Kidney glomerular epithelial cell (primary cell): ENCODE data around the gene FBXL16.

Experiments
- DNase-seq: peaks from one replicate; lab custom pipeline; 2025; lab: John Stamatoyannopoulos, UW

FBXL16 gene

DNA sequence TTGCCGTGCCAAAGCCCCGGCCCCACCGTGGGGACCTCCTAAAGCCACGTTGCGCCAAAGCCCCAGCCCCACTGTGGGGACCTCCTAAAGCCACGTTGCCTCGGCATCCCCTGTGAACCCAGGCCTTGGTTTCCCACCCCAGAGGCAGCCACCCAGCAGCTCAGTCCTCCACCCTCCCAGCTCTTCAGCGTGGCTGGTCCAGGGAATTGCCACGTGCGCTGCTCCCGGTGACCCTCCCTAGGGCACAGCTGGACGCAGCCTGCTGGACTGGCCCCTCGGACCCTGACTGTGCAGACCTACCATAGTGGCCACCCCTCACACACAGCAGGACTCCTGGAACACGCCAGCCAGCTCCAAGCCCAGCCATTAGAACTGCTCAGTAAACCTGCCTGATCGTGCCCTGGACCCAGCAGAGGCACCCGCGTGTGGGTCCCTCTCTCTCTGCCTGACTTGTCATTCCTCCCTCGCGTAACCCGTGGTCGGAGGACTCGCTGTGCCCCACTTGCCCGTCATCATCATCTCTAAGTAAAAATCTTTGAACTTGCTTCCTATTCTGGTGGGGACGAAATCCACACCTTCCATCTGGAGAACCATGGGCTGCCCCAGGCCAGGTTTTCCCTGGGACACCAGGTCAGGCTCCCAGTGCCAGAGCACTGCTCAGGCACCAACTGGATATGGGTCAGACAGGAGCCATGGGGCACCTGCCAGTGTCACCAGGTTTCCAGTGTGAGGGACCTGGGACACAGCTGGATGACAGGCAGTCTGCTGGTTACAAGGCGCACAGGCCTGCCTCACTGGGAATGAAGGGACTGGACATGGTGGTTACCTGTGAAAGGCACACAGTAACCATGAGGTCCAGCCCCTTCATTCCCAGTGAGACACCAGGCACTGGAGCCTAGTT lies 29.6 kb upstream of the FBXL16 start:
- no peak for DNase-seq

DNA sequence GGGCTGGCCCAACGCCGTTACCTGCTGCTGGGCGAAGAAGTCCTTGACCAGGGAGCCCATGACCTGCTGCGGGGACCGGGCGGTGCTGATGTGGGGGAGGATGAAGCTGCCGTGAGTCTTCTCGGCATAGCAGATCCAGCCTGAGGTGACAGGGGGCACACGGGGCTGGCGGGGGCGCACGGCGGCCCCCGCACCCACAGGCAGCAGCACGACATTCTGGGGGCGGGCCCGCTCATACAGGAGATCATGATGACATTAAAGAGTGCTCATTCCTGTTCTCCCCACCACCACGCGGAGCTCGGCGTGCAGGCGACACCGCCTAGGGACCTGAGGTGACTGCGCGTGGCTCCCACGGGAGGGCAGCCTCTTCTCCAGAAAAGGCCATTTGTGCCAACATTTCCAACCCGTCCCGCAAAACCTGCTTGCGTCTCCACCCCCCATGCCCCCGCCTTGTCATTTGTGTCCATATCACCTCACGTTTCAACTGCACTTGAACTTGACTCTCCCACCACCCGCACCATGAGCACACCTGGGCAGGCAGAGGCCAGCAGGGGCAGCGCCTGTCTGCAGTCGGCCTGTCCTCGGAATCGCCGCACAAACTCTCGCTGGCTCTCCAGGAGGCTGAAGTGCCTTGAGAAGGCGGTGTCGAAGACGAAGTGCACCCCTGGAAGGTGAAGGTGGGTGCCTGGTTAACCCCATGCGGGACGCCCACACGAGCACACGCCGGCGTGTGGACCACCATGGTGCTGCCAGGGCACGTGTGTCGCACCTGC lies 28.8 kb upstream of the FBXL16 start:
- no peak for DNase-seq

DNA sequence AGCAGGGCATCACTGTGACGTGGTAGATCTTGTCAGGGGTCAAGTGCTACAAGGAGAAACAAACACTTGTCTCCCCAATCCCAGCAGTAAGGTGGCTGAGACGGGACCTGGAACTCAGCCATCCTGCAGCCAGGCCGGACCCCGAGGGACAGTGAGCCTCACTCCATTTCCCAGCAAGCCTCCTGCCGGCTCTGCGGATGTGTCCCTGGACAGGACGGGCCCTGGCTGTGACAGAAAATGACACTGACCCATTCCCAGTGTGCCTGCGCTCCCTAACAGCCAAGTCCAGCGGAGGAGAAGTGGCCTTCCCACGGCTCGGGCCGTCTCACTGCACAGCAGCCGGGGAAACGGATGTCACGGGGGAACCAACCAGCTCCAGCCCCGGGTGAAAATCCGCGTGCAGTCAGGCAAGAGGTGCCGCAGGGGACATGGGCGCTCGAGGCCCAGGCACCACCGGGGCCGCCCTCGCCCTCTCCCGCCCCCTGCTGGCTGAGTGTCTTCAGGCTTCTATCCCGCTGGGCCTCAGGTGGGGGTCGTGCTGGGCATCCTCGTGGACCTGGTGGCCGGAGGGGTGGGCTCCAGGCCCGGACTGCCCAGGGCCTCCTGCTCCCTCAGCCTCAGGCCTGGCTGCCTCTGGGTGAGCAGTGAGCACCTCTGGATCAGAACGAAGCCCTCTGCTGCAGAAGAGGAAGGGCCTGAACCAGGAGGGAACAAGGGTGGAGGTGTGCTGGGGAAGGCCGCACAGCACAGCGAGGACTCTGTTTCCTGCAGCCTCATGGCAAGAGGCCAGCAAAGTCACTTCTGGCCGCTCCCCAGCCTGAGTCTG lies 28.0 kb upstream of the FBXL16 start:
- DNase-seq = no peak

GRCh38 chr16:732936-733335 lies 27.3 kb upstream of the FBXL16 start:
- DNase-seq = no peak

GRCh38 chr16:732332-732731 lies 26.7 kb upstream of the FBXL16 start:
- no peak for DNase-seq

DNA sequence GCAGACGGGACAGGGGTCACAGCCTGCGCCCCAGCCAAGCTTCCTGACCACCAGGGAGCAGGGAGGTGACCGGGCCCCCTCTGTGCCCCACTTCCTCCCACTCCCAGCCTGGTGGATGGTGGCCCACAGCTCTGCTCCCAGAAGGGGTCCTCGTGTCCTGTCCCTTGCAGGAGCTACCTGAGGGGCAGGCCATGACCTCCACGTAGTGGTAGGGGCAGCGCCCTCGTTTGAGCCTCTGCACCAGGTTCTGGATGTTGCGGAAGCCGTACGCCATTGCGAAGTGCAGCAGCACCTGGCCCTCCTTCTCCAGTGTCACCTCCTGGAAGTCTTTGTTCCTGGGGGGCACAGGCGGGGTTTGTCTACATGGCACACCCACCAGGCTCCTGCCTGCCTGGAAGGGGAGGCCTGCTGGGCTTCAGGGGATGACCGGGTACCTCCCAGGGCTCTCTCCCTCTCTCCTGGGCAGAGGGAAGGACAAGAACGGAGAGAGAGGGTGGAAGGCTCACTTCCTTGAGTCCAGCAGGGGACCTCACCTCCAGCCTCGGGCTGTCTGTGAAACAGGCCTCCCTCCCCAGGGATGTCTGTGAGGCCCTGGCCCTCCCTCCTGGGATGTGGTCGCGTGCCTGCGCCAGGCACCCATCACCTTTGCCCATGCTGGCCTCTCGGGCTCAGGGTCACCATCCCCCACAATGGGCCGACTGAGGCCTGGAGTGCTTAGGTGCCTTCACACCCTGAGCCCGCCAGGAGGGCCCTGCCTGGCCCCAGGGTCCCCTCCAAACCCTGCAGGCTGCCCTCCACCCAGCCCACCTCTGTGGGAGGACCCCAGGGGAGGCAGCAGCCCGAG lies 25.3 kb upstream of the FBXL16 start:
- no peak for DNase-seq

DNA sequence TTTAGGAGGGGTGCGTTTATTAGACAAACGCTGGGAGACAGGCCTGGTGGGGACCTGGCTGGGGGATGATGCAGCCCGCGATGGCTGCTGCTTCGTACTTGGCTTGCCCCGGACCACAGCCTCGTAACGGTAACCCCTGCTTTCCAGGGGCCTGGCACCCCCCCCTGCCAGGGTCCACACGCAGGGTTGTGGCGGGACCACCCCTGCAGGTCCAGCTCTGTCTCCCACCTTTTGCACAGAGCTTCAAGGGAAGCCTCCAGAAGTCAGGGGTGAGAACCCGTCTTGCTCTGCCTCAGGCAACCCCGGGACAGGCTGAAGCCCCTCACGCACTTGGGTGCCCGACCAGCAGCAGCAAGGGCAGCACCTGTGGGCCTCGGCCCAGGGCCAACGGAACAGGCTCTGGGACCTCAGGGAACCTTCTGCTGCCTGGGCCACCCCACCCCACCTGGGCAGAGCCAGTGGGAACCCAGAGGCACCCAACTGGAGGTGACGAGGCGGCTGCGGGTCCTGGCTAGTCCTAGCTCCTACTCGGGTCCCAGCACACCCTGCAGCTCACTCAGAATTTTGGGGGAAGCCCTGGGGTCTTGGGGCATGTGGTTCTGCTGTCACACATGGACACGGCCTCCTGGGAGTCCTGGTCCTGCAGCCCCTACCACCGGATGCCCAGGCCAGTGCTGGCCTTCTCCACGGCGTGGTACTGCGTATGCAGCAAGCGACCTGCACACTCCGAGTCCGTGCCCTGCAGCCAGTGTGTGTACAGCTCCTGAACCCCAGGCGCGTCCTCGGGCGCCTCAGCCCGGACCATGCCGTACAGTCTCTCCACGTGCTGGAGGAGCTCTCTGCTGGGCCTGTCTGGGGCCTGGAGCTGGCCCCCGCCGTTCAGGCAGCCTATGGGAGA lies 24.4 kb upstream of the FBXL16 start:
- no peak for DNase-seq

DNA sequence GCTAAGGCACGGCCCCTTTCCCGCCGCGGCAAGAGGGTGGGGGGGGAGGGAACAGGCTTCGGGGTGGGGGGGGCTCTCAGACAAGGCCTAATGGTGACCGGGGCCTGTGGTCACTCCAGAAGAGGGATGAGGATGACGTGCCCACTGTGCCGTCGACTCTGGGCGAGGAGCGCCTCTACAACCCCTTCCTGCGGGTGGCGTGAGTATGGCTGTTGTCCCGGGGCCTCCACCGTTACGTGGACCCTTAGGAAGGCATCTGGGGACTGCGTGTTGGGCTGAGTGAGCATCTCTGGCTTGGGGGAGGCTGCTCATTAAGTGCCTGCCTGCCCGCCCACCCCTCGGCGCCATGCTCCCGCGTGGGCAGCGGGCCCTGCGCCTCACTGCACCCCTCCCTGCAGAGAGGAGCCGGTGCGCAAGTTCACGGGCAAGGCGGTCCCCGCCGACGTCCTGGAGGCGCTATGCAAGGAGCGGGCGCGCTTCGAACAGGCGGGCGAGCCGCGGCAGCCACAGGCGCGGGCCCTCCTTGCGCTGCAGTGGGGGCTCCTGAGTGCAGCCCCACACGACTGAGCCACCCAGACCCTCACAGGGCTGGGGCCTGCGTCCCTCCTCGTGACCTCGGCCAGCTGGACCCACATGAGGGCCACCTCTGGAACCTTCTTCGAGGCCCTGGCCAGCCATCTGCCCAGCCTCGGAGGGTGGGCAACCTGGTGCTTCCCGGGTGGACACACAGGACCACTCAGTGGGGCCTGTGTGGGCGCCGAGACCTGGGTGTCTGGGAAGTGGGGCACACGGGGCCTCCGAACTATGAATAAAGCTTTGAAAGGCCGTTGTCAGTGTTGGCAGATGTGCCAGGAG lies 23.5 kb upstream of the FBXL16 start:
- no peak for DNase-seq

GRCh38 chr16:728131-728889 lies 22.7 kb upstream of the FBXL16 start:
- peak; percentile 29 for DNase-seq

GRCh38 chr16:727291-727977 lies 21.8 kb upstream of the FBXL16 start:
- DNase-seq = no peak

DNA sequence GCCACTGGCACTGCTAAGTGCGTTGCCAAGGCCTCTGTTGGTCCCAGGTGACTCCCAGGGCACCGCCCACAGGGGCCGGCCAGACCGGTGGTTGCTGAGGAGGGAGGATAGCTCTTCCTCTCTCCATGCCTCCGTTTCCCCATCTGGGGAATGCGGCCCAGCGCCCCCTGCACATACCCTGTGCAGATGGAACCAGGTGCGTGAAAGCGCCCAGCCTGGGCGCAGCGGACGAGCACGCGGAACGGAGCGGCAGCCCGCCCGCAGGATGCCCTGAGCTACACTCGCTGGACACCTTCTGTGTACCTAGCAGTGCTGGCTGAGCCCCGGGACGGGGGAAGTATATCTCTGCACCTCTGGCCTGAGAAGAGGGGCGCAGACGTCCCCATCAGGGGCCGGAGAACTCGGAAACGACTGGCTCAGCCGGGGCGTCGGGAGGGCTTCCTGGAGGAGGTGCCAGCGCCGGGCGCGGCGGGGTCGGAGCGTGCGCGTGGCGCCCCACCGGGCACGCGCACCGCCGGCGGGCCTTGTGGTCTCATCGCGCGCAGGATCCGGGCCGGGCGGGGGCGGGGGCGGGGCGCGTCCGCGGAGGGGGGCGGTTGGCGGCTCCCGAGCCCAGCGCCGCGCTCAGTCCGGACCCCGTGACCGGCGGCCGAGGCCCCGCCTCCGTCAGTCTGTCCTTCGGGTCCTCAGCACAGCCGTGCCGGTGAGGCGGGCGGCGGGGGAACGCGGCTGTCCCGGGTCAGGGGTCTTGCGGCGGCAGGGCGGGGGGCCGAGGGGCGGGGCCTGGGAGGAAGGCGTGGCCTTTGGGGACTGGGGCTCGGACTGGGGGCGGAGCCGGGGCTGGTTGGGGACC lies 21.1 kb upstream of the FBXL16 start, which contains the start of the genes CCDC78 and HAGHL:
TSS of gene CCDC78 (minus strand) at position 6 of the 853 bp plus-strand sequence. CDS start 76 bp downstream, outside the sequence.
TSS of gene HAGHL (plus strand) at position 669 of the 853 bp plus-strand sequence. CDS start 404 bp downstream, outside the sequence.
- DNase-seq = no peak

- DNase-seq = no peak
Observed at GRCh38 chr16:726188-726437, 20.5 kb upstream of the FBXL16 start.

GRCh38 chr16:725463-726187 lies 20.0 kb upstream of the FBXL16 start:
- DNase-seq = no peak

GRCh38 chr16:725041-725376 lies 19.4 kb upstream of the FBXL16 start:
- no peak for DNase-seq

DNA sequence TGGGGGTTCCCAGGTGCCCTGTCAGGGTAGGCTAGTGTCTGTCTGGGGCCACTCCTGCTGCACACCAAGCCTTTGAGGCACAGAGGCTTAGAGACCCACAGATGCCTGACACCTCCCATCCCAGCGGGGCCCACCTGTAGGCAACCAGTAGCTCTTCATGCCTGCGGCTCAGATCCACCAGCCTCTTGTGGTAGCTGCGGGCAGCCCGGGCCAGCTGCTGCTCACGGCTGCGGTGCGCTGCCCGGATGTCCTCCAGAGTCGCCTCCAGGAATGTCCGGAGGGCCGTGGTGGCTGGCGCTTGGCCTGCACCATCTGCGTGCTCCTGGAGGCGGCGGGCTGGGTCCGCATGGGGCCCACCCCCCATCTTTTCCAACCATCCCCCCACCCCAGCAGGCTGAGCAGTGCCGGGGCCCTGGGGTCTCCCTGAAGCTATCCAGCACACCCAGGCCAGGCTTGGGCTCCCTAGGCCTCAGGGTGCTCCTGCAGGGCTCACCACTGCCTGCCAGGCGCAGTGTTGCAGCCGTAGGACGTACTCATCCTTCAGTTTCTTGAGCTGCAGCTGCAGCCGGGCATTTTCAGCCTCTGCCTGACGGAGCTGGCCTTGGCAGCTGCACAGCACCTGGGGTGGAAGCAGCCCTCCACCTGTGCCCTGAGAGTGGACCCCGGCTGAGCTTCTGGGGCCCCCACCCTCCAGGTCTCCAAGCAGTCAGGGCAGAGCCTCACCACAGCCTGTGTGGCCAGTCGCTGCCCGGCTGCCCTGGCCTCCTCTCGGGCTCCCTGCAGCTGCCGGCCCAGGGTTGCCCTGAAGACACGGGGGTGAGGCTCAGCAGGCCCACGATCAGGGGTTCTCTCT lies 18.8 kb upstream of the FBXL16 start:
- DNase-seq = no peak

GRCh38 chr16:723695-724094 lies 18.1 kb upstream of the FBXL16 start:
- no peak for DNase-seq
